Measurements from ENCODE around the gene MAG. TPM values are rescaled to one million over a fixed set of nuclear protein-coding genes. Genes with fewer than 3 reads are reported as not detected.

Gene MAG
- total RNA-seq, 2 experiments from 2014 or later = 0.26 TPM; not detected in 1

- H3K4me1 Mint-ChIP-seq (ENCODE audit: low read depth) = peaks cover 15% of the 10 kb centered on the region
Measured at GRCh38 chr19:35334144-35334753, 42.3 kb downstream of the MAG start.

DNA sequence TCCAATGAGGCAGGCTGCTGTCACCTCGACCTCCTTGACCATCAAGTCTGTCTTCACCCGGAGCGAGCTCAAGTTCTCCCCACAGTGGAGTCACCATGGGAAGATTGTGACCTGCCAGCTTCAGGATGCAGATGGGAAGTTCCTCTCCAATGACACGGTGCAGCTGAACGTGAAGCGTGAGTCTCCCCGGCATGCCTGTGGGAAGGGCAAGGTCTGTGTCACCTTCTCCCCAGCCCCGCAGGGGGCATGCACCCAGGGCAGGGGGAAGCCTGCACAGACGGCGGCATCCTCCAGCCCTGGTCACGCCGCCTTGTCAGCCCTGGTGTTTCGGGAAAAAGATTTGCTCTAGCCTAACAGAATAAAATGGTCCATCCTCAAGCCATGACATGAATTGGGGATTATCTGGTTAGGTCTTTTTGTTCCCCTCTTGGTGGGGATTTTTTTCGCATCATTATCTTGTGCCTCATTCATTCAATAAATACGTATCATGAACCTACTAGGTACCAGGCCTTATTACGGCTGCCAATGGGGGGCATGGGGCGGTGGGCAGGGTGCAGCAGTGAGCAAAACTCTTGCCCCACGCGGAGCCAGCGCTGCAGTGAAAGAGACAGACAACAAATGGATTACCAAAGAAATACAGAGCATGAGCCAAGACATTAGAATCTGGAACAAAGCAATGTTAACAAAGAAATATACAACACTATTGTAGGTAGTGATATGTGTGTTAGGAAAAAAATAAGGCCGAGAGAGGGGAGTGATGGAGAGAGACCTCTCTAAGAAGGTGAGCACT lies 44.4 kb downstream of the MAG start:
- DNase-seq = no peak
- Mint-ChIP-seq H3K36me3 (ENCODE audit: low read depth) (no peaks in the 10 kb centered on the region), H3K4me3 (no peak overlapping the region), H3K4me1 (ENCODE audit: low read depth) (peaks cover 15% of the 10 kb centered on the region), H3K27me3 (ENCODE audit: low read depth) (no peaks in the 10 kb centered on the region), H3K9me3 (ENCODE audit: insufficient read depth) (no peaks in the 10 kb centered on the region), H3K27ac (no peak overlapping the region)
- POLR2A ChIA-PET = interaction anchor here (1.3 kb wide), 1 partner anchor 11 kb away, joined by 4 read pairs; no protein-coding TSS in a partner anchor
- ATAC-seq = no peak
- CTCF ChIA-PET = no interaction called here

More at GRCh38 chr19:35334144-35334753, 42.3 kb downstream of the MAG start:
- Mint-ChIP-seq H3K4me3 (no peak overlapping the region), H3K36me3 (ENCODE audit: low read depth) (no peaks in the 10 kb centered on the region), H3K9me3 (ENCODE audit: insufficient read depth) (no peaks in the 10 kb centered on the region), H3K27ac (no peak overlapping the region), H3K27me3 (ENCODE audit: low read depth) (no peaks in the 10 kb centered on the region)
- ATAC-seq = no peak
- ChIA-PET CTCF (interaction anchor here (0.6 to 1.8 kb wide), 5 partner anchors 11 to 161 kb away, joined by 3 to 4 read pairs (median 3); no protein-coding TSS in a partner anchor), POLR2A (no interaction called here)
- DNase-seq = no peak

GRCh38 chr19:35337097-35337983 lies 45.4 kb downstream of the MAG start:
- Mint-ChIP-seq H3K27me3 (ENCODE audit: low read depth) (peaks cover 1% of the 10 kb centered on the region), H3K27ac (no peak overlapping the region), H3K4me1 (ENCODE audit: low read depth) (peaks cover 15% of the 10 kb centered on the region), H3K9me3 (ENCODE audit: insufficient read depth) (no peaks in the 10 kb centered on the region), H3K4me3 (no peak overlapping the region), H3K36me3 (ENCODE audit: low read depth) (no peaks in the 10 kb centered on the region)
- CTCF ChIA-PET = no interaction called here
- ATAC-seq (no peak), DNase-seq (no peak)
- POLR2A ChIA-PET = no interaction called here

GRCh38 chr19:35337984-35338296 lies 46.0 kb downstream of the MAG start:
- Mint-ChIP-seq H3K27me3 (ENCODE audit: low read depth) (peaks cover 3% of the 10 kb centered on the region), H3K27ac (no peak overlapping the region), H3K9me3 (ENCODE audit: insufficient read depth) (no peaks in the 10 kb centered on the region), H3K4me1 (ENCODE audit: low read depth) (peaks cover 9% of the 10 kb centered on the region), H3K4me3 (no peak overlapping the region), H3K36me3 (ENCODE audit: low read depth) (no peaks in the 10 kb centered on the region)
- ChIA-PET CTCF (no interaction called here), POLR2A (no interaction called here)
- DNase-seq (no peak), ATAC-seq (no peak)

GRCh38 chr19:35340431-35340830 lies 48.5 kb downstream of the MAG start:
- H3K4me3 Mint-ChIP-seq = no peak overlapping the region
- POLR2A ChIA-PET = no interaction called here
- CTCF ChIA-PET = interaction anchor here (2.0 kb wide), 1 partner anchor 155 kb away, joined by 6 read pairs; no protein-coding TSS in a partner anchor
- H3K27ac Mint-ChIP-seq = no peak overlapping the region
- peaks cover 7% of the 10 kb centered on the region for H3K27me3 Mint-ChIP-seq (ENCODE audit: low read depth)
- H3K9me3 Mint-ChIP-seq (ENCODE audit: insufficient read depth) = no peaks in the 10 kb centered on the region
- no peaks in the 10 kb centered on the region for H3K36me3 Mint-ChIP-seq (ENCODE audit: low read depth)
- DNase-seq (no peak), ATAC-seq (no peak)
- peaks cover 3% of the 10 kb centered on the region for H3K4me1 Mint-ChIP-seq (ENCODE audit: low read depth)

GRCh38 chr19:35341006-35341405 lies 49.0 kb downstream of the MAG start:
- Mint-ChIP-seq H3K4me3 (no peak overlapping the region), H3K27me3 (ENCODE audit: low read depth) (peaks cover 12% of the 10 kb centered on the region), H3K27ac (no peak overlapping the region), H3K9me3 (ENCODE audit: insufficient read depth) (no peaks in the 10 kb centered on the region), H3K36me3 (ENCODE audit: low read depth) (no peaks in the 10 kb centered on the region), H3K4me1 (ENCODE audit: low read depth) (peaks cover 8% of the 10 kb centered on the region)
- ATAC-seq = no peak
- DNase-seq = no peak
- CTCF ChIA-PET = interaction anchor here (2.0 kb wide), 1 partner anchor 154 kb away, joined by 6 read pairs; no protein-coding TSS in a partner anchor
- POLR2A ChIA-PET = no interaction called here

DNA sequence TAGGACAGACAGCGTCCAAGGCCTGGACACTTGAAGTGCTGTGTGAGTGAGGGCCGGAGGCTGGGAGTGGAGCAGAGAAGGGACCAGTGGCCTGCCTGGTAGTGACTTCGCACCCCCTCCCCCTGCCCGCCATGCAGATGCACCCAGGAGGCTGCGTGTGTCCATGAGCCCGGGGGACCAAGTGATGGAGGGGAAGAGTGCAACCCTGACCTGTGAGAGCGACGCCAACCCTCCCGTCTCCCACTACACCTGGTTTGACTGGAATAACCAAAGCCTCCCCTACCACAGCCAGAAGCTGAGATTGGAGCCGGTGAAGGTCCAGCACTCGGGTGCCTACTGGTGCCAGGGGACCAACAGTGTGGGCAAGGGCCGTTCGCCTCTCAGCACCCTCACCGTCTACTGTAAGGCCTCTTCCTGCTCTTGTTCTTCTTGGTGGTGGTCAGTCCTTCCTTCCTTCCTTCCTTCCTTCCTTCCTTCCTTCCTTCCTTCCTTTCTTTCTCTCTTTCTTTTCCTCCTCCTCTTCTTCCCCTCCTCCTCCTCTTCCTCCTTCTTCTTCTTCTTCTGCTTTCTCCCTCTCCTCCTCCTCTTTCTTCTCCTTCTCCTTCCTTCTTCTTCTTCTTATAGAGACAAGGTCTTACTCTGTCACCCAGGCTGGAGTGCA lies 49.7 kb downstream of the MAG start:
- CTCF ChIA-PET = interaction anchor here (1.2 to 2.0 kb wide), 2 partner anchors 12 to 153 kb away, joined by 4 to 6 read pairs; no protein-coding TSS in a partner anchor
- ATAC-seq (no peak), DNase-seq (no peak)
- H3K27me3 Mint-ChIP-seq (ENCODE audit: low read depth) = peaks cover 12% of the 10 kb centered on the region
- no peaks in the 10 kb centered on the region for H3K36me3 Mint-ChIP-seq (ENCODE audit: low read depth)
- H3K27ac Mint-ChIP-seq = no peak overlapping the region
- peaks cover 15% of the 10 kb centered on the region for H3K4me1 Mint-ChIP-seq (ENCODE audit: low read depth)
- H3K4me3 Mint-ChIP-seq = no peak overlapping the region
- POLR2A ChIA-PET = interaction anchor here (0.6 to 0.8 kb wide), 2 partner anchors 62 to 119 kb away, joined by 3 to 4 read pairs; no protein-coding TSS in a partner anchor
- H3K9me3 Mint-ChIP-seq (ENCODE audit: insufficient read depth) = no peaks in the 10 kb centered on the region

DNA sequence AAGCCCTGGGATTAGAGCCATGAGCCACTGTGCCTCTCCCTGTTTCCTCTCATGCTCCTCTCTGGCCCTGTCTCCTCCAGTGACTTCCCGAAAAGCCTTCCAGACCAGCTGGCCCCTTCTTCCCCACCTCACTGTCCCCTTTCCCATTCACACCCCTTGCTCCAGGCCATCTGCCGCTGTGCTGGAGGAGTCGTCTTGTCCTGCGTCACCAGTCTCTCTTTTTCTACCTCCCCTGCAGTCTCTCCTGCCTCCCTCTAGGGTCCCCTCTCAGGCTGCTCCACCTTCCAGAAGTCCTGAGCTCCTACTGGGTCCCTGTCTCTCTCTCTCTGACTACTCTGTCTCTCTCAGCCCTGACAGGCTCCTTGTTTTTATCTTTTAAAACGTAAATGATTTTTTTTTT lies 50.5 kb downstream of the MAG start:
- H3K4me3 Mint-ChIP-seq = no peak overlapping the region
- CTCF ChIA-PET = interaction anchor here (1.2 kb wide), 1 partner anchor 11 kb away, joined by 4 read pairs; no protein-coding TSS in a partner anchor
- H3K27me3 Mint-ChIP-seq (ENCODE audit: low read depth) = peaks cover 12% of the 10 kb centered on the region
- no peaks in the 10 kb centered on the region for H3K9me3 Mint-ChIP-seq (ENCODE audit: insufficient read depth)
- no peaks in the 10 kb centered on the region for H3K36me3 Mint-ChIP-seq (ENCODE audit: low read depth)
- H3K27ac Mint-ChIP-seq = no peak overlapping the region
- POLR2A ChIA-PET = interaction anchor here (0.6 to 0.8 kb wide), 3 partner anchors 62 to 272 kb away, joined by 3 to 4 read pairs (median 4); no protein-coding TSS in a partner anchor
- H3K4me1 Mint-ChIP-seq (ENCODE audit: low read depth) = peaks cover 20% of the 10 kb centered on the region
- DNase-seq = no peak
- no peak for ATAC-seq

- DNase-seq (no peak), ATAC-seq (no peak)
- H3K36me3 Mint-ChIP-seq (ENCODE audit: low read depth) = no peaks in the 10 kb centered on the region
Measured at GRCh38 chr19:35344511-35345031, 52.6 kb downstream of the MAG start.

GRCh38 chr19:35345671-35346111 lies 53.7 kb downstream of the MAG start:
- Mint-ChIP-seq H3K27me3 (ENCODE audit: low read depth) (peaks cover 12% of the 10 kb centered on the region), H3K9me3 (ENCODE audit: insufficient read depth) (no peaks in the 10 kb centered on the region), H3K4me3 (no peak overlapping the region), H3K27ac (no peak overlapping the region), H3K4me1 (ENCODE audit: low read depth) (peaks cover 31% of the 10 kb centered on the region), H3K36me3 (ENCODE audit: low read depth) (no peaks in the 10 kb centered on the region)
- ChIA-PET CTCF (interaction anchor here (1.7 kb wide), 1 partner anchor 12 kb away, joined by 4 read pairs; no protein-coding TSS in a partner anchor), POLR2A (no interaction called here)
- DNase-seq (no peak), ATAC-seq (no peak)

More at GRCh38 chr19:35344511-35345031, 52.6 kb downstream of the MAG start:
- Mint-ChIP-seq H3K27ac (no peak overlapping the region), H3K4me1 (ENCODE audit: low read depth) (peaks cover 31% of the 10 kb centered on the region), H3K27me3 (ENCODE audit: low read depth) (peaks cover 12% of the 10 kb centered on the region), H3K9me3 (ENCODE audit: insufficient read depth) (no peaks in the 10 kb centered on the region), H3K4me3 (no peak overlapping the region)
- POLR2A ChIA-PET = no interaction called here
- CTCF ChIA-PET = interaction anchor here (1.7 kb wide), 1 partner anchor 11 kb away, joined by 4 read pairs; no protein-coding TSS in a partner anchor

Measured in activated CD8-positive, alpha-beta T cell treated with anti-CD3 and anti-CD28 coated beads, Interleukin-2, amount 10 ng/mL, durations not matched to agents 7 days and 5 days (primary cell).